CD4-positive, alpha-beta T cell (primary cell): Measurements from ENCODE around the gene ISG20. TPM values are rescaled to one million over a fixed set of nuclear protein-coding genes. Genes with fewer than 3 reads are reported as not detected.

Experiments used
- ATAC-seq: fragments of 200-7000 bp; cut with Tn5 transposase; one replicate; pipeline ENCODE4 v1.10.0; 2022; ENCODE audit warnings: mild to moderate bottlenecking; ENCODE audit not compliant: poor library complexity
- CTCF ChIA-PET: fragments of 350-600 bp; sonication (Branson Sonifier 250); formaldehyde crosslinking; loops from one replicate; lab custom pipeline; 2021; ENCODE audit warnings: antibody characterized with exemption, inconsistent platforms; lab: Charles Lee
- POLR2A ChIA-PET: fragments of 350-600 bp; sonication (Branson Sonifier 250); formaldehyde crosslinking; loops from one replicate; lab custom pipeline; 2021; ENCODE audit warnings: antibody characterized with exemption, inconsistent platforms; lab: Charles Lee
- DNase-seq, 14 experiments: peaks; one replicate each; pipeline ENCODE4 v3.0.0-alpha.2; 2013 to 2020; ENCODE audit warnings: mixed read lengths in 2 of 14
- H3K27ac ChIP-seq, 2 donors: one replicate each; pipeline versions ENCODE4 v1.5.1 to v1.7.0; 2013; ENCODE audit warnings: low read length in 2 of 2, low read depth in 1 of 2, mild to moderate bottlenecking in 1 of 2
- H3K27me3 ChIP-seq, 2 experiments: 1 replicate in 1 of 2; 2 replicates in 1 of 2; pipeline versions ENCODE4 v1.6.1 to v1.7.0; 2013; ENCODE audit warnings: low read length in 2 of 2, control low read depth in 1 of 2, mild to moderate bottlenecking in 1 of 2, moderate library complexity in 1 of 2; ENCODE audit not compliant: insufficient read depth in 2 of 2, control insufficient read depth in 1 of 2
- H3K36me3 ChIP-seq: one replicate; pipeline ENCODE4 v1.6.1; 2013; ENCODE audit warnings: low read length, control low read depth; ENCODE audit not compliant: insufficient read depth
- H3K4me1 ChIP-seq: one replicate; pipeline ENCODE4 v1.6.1; 2013; ENCODE audit warnings: low read length, control low read depth; ENCODE audit not compliant: insufficient read depth
- H3K4me3 ChIP-seq: one replicate; pipeline ENCODE4 v1.5.1; 2013; ENCODE audit warnings: mild to moderate bottlenecking, low read length, moderate library complexity
- H3K9me3 ChIP-seq, 2 experiments: 1 replicate in 1 of 2; 2 replicates in 1 of 2; pipeline versions ENCODE4 v1.6.1 to v1.7.0; 2013; ENCODE audit warnings: low read length in 2 of 2, mild to moderate bottlenecking in 2 of 2, control low read depth in 1 of 2, moderate library complexity in 1 of 2; ENCODE audit not compliant: control insufficient read depth in 1 of 2, insufficient read depth in 1 of 2
- H3K27ac Mint-ChIP-seq: one replicate; pipeline ENCODE4 v1.8.0; 2020; ENCODE audit warnings: mixed read lengths
- H3K27me3 Mint-ChIP-seq: one replicate; pipeline ENCODE4 v1.8.0; 2021; ENCODE audit warnings: mixed read lengths
- H3K36me3 Mint-ChIP-seq: one replicate; pipeline ENCODE4 v1.8.0; 2021; ENCODE audit warnings: low read depth, mixed read lengths
- H3K4me1 Mint-ChIP-seq: one replicate; pipeline ENCODE4 v1.8.0; 2021; ENCODE audit warnings: low read depth, mixed read lengths
- H3K4me3 Mint-ChIP-seq: one replicate; pipeline ENCODE4 v1.8.0; 2020; ENCODE audit warnings: mild to moderate bottlenecking, mixed read lengths
- H3K9me3 Mint-ChIP-seq: one replicate; pipeline ENCODE4 v1.8.0; 2020; ENCODE audit warnings: mixed read lengths
- intact Hi-C, 2 experiments: fragments of 100-400 bp; cut with DNase I in 1 of 2; cut with micrococcal nuclease in 1 of 2; formaldehyde crosslinking; loops; one replicate each; pipeline versions ENCODE4 v1.15.1 to v1.9.0; 2023 to 2025; cut with DNase I, micrococcal nuclease
- microRNA-seq: library from miRNA; unstranded; fragments of <30 nt; microRNA quantifications from one replicate; pipeline ENCODE4 v1.2.0, GENCODE V29; 2021; ENCODE audit warnings: borderline microRNAs expressed, borderline replicate concordance
- total RNA-seq, 174 experiments: library from RNA in 2 of 174; stranded (reverse) in 2 of 174; gene quantifications; one replicate each; pipeline ENCODE4 v1.2.3 and lab custom pipeline; 2021 to 2026
- TF ChIP-seq, protein P1 (sequence below): fragments of 200-600 bp; IDR thresholded peaks from one replicate; pipeline ENCODE4 v1.8.0; 2022; ENCODE audit warnings: antibody characterized with exemption, mild to moderate bottlenecking

ISG20 gene
- total RNA-seq, 2 experiments from 2014 or later = 152 to 157 TPM

DNA sequence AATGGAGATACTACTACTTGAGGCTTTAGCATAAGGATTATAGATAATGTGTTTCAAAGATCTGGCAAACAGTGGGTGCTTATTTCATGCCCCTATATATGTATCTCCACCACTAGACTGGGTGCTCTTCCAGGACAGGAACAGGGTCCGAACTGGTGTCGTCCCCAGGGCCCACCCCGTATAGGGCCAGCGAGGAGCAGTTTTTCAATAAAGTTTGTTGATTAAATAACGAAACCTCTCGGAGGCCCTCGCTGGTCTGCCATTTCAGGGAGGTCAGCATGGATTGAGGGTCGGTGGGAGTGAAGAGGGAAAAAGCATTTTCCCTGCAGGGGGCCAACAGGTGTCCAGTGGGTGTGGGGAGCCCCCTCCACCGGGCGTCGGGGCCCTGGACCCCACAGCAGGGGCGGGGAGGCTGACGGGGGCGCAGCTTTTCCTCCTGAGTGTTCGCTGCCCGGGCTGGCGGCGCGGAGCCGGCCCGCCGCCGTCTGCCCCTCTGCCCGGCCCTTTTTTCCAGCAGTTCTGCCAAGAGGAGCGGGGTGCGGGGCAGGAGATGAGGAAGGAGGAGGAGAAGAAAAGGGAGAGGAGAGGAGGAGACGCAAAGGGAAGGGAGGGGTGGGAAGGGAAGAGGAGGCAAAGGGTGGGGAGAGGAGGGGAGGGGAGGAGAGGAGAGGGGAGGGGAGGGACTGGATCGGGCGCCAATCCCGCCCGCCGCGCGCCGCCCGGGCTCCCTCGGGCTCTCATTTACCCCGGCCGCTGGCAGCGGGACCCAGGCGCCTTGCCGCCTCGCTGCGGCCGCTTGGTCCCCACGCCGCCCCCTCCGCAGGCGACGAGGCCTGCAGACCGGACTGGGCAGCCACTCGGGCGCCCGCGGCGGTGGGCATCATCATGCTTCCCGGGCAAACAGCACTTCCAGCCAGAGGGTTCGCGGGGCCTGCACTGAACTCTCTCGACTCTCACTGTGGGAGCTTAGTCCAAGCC, 66.3 kb downstream of the ISG20 start:
- peaks cover 13% of the 10 kb centered on the region for H3K4me1 Mint-ChIP-seq
- H3K27me3 Mint-ChIP-seq = peaks cover 40% of the 10 kb centered on the region
- Histone ChIP-seq H3K9me3 (peaks cover 0 to 6% of the 10 kb centered on the region in 2 experiments), H3K27ac (no peak overlapping the region), H3K4me1 (peaks cover 12% of the 10 kb centered on the region), H3K4me3 (peak overlapping the region; percentile 32), H3K27me3 (peaks cover 22 to 30% of the 10 kb centered on the region in 2 experiments), H3K36me3 (no peaks in the 10 kb centered on the region)
- DNase-seq (peak in 2 of 14 experiments; percentile 11 to 12), ATAC-seq (no peak)
- no peaks in the 10 kb centered on the region for H3K36me3 Mint-ChIP-seq
- no peaks in the 10 kb centered on the region for H3K9me3 Mint-ChIP-seq
- H3K27ac Mint-ChIP-seq = no peak overlapping the region
- H3K4me3 Mint-ChIP-seq = peak overlapping the region; percentile 81
- POLR2A ChIA-PET = no interaction called here
- TF ChIP-seq, protein P1, sequence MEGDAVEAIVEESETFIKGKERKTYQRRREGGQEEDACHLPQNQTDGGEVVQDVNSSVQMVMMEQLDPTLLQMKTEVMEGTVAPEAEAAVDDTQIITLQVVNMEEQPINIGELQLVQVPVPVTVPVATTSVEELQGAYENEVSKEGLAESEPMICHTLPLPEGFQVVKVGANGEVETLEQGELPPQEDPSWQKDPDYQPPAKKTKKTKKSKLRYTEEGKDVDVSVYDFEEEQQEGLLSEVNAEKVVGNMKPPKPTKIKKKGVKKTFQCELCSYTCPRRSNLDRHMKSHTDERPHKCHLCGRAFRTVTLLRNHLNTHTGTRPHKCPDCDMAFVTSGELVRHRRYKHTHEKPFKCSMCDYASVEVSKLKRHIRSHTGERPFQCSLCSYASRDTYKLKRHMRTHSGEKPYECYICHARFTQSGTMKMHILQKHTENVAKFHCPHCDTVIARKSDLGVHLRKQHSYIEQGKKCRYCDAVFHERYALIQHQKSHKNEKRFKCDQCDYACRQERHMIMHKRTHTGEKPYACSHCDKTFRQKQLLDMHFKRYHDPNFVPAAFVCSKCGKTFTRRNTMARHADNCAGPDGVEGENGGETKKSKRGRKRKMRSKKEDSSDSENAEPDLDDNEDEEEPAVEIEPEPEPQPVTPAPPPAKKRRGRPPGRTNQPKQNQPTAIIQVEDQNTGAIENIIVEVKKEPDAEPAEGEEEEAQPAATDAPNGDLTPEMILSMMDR = no peak
- intact Hi-C loops = loop anchor here in 1 of 2 experiments (1.0 kb wide), 1 partner anchor 12 kb away; no protein-coding TSS in a partner anchor
- CTCF ChIA-PET = no interaction called here

- Histone ChIP-seq H3K27ac (no peak overlapping the region), H3K4me3 (peak overlapping the region; percentile 24), H3K27me3 (peaks cover 24 to 36% of the 10 kb centered on the region in 2 experiments), H3K36me3 (no peaks in the 10 kb centered on the region), H3K4me1 (peaks cover 12% of the 10 kb centered on the region), H3K9me3 (peaks cover 0 to 6% of the 10 kb centered on the region in 2 experiments)
- H3K4me3 Mint-ChIP-seq = peak overlapping the region; percentile 59
- DNase-seq = no peak
- H3K9me3 Mint-ChIP-seq = no peaks in the 10 kb centered on the region
- CTCF ChIA-PET = no interaction called here
- ATAC-seq = no peak
- H3K27ac Mint-ChIP-seq = no peak overlapping the region
- no peaks in the 10 kb centered on the region for H3K36me3 Mint-ChIP-seq
- intact Hi-C loops = loop anchor here in 1 of 2 experiments (1.0 kb wide), 1 partner anchor 12 kb away; no protein-coding TSS in a partner anchor
- H3K27me3 Mint-ChIP-seq = peaks cover 40% of the 10 kb centered on the region
- POLR2A ChIA-PET = no interaction called here
- TF ChIP-seq, protein P1 = no peak
- H3K4me1 Mint-ChIP-seq = peaks cover 13% of the 10 kb centered on the region
Measured at GRCh38 chr15:88705769-88706165, 67.0 kb downstream of the ISG20 start.

Small RNAs within 50 kb of the gene (microRNA-seq; reads per million reads assigned to microRNA genes)
- gene MIR1179 = 1.2 reads per million
- gene MIR3529 = not detected
- not detected for gene MIR7-2

Other genes with a start within 250 kb of the ISG20 start
- 10 to 100 TPM in 1 of 2 experiments, 1 to 10 TPM in 1; 8.6 to 10.2 TPM for gene MRPL46, start 171.6 kb upstream of the ISG20 start, total RNA-seq
- gene MRPS11, start 171.3 kb upstream of the ISG20 start, total RNA-seq = 1 to 10 TPM; 8.0 to 8.4 TPM
- gene DET1, start 92.3 kb upstream of the ISG20 start, total RNA-seq = 1 to 10 TPM; 2.2 to 2.8 TPM
- 10 to 100 TPM; 40.7 to 43.7 TPM for gene AEN, start 17.7 kb upstream of the ISG20 start, total RNA-seq
- not detected for gene ACAN, start 164.4 kb downstream of the ISG20 start, total RNA-seq